ENCODE measurements around the gene CCDC12.
"Not testable (repeated sequence)": the region's sequence is repeated elsewhere in the genome, so short reads cannot be mapped to it uniquely, and the experiment has no call there.

The CCDC12 gene

DNA sequence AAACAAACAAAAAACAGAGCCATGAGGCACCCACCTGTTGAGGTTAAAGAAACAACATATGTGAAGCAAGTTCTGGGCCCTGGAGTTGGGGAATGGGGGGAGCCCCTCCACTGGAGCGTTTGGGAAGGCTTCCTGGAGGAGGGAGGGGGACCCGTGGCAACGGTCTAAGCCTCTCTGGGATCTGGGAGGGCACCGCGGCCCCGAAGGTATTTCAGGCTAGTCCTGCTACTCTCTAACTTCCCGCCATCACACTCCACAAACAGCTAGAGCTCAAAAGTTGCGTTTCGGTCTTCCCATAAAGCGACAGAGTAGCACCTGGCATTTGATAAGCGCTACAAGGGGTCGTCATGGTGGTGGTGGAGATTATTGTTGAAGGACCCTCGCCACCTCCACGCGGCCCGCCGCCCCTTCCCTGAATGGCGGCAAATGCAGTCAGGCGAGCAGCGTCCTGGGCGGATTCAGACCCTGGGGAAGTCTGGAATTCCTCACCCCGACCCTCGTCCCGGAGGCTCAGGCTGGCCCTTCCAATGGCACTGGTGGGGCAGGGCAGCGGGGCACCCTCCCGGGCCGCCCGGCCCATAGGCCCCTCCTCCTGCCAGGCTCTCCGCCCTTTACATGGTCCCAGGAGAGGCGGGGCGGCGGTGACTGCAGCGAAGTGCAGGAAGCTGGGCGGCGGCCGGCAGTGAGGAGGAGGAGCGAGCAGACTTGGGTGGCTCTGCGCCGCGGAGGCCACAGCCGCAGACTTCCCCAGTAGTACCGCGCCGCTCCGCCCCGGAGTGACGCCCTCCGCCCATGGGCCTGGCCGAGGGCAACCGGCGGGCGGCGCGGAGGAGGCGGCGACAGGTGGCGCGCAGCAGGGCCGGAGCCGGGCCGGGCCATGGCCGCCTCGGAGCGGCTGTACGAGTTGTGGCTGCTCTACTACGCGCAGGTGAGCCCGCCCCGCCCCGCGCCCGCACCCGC is 2.7 kb upstream of the CCDC12 start, which contains the start of gene NBEAL2:
TSS of gene NBEAL2 (plus strand) at position 682 of the 960 bp plus-strand sequence. CDS start at position 878, 196 bp downstream.
- DNase-seq, result peak; percentile 91

- no peak for DNase-seq
These were observed 1.8 kb upstream of the CCDC12 start for GRCh38 chr3:46978381-46978780.

DNA sequence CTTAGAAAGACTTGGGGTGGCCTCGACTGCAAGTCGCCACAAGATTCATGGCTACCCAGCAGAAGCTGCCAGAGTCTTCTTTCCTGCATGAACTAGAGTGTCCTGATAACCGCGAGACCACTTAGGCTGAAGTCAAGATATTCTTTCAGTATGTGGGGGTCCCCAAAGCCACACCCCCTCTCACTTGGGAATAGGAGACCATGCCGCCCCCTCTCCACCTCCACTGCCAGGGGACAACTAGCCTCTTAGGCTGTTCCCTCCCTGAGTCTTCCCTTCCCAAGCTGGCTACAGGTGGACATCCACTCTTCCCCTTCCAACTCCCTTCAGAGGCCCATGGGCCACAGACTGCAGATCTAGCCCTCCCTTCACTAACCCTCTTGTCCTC is 1.3 kb upstream of the CCDC12 start:
- no peak for DNase-seq

DNA sequence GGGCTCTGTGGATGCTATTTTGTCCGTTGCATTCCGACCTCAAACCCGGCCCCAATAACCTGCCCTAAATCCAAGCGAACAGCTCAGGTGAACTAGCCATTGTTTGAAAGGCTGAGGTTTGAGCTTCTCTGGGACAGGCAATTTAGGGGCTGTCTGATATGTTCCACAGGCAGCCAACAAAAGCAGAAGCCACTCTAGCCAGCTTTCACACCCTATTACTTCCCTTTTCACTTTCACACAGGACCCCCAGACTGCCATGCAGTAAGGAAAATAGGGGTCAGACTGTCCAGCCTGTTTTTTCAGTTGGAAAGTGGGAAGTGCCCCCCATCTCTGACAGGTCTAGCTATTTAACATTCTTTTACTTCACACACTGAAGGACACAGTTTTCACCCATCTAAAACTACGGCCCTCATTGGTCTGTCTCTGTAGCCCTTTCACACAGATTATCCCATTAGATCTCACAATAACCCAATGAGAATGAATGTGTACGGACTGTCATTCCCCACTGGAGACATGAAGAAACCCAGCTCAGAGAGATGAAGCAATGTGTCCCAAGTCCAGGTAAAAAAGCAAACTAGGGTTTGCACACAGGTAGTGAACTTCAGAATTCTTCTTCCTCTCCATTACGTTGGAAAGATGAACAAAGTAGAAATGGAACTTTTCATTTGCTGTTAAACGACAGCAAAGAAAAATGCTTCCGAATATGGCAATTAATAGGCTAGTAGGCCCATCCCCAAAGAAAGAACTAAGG is 1.9 kb downstream of the CCDC12 start:
- no peak for DNase-seq

GRCh38 chr3:46972396-46972795 is 4.1 kb downstream of the CCDC12 start:
- DNase-seq, result no peak

DNA sequence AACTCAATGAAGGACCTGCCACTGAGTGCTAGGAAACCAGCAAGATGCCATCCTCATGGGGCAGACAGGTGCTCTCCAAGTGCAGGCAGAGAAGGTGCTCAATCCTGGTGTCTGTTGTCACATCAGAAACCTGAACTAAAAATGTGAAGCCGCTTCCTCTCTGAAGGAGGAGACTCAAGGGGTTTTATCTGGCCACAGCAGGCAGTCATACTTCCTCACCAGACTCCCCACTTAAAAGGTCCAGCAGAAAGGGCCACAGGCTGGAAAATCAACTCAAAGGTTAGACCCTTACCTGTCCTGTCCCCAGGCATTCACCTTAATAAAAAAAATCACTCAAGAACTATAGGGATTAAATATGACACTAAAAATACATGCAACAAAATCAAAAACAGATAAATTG is 4.8 kb downstream of the CCDC12 start:
- no peak for DNase-seq

GRCh38 chr3:46971151-46971550 is 5.4 kb downstream of the CCDC12 start:
- no peak for DNase-seq

- no peak for DNase-seq
These were observed 6.0 kb downstream of the CCDC12 start for GRCh38 chr3:46970391-46971091.

DNA sequence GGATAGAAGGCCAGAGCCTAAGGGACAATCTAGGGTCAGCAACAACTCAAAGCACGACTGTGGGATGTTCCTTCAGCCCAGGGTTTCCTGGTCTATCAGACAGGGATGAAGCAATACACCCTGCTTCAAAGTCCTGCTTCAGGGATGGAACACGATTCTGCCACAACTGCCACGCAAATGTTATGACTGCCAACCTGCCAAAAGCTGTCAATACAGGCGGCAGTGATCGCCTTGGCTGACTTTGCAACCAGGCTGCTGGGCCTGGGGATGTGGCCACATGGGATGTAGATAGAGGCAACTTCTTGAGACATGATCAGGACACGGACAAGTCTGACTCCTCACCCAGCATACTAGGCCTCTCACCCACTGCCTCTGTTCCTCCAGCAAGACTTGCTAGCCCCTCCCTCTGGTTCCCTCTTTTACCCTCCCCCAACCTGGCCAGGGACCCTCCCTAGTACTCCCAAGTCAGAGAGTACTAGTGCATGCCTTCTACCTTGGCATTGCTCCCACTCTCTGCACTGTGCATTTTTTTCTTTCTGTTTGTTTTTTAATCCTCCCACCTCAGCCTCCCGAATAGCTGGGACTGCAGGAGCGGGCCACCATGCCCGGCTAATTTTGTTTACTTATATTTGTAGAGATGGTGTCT is 7.6 kb downstream of the CCDC12 start:
- DNase-seq, result no peak

- DNase-seq, result no peak
These were observed 9.7 kb downstream of the CCDC12 start for GRCh38 chr3:46966811-46967210.

DNA sequence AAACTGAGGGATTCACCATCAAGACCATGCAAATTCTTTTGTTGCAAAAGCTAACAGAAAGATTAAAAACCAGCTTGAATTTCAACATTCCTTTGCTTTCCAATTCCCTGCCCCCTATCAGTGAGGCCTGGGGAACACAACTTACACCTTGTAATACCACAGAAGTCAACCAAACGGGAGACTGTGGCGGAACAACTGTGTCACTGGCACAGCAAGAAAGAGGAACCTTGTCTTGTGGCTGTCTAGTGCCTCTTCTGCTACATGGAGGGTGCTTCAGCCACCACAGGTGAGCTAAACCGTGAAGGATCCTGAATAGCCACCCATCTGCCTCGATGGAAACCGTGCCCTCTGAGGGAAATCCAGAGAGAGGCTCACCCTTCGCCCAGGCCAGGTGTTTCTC is 11.4 kb downstream of the CCDC12 start:
- DNase-seq, result no peak

GRCh38 chr3:46964038-46964590 is 12.4 kb downstream of the CCDC12 start:
- not testable (repeated sequence) for DNase-seq

- DNase-seq, result no peak
These were observed 13.6 kb downstream of the CCDC12 start for GRCh38 chr3:46962990-46963389.

DNA sequence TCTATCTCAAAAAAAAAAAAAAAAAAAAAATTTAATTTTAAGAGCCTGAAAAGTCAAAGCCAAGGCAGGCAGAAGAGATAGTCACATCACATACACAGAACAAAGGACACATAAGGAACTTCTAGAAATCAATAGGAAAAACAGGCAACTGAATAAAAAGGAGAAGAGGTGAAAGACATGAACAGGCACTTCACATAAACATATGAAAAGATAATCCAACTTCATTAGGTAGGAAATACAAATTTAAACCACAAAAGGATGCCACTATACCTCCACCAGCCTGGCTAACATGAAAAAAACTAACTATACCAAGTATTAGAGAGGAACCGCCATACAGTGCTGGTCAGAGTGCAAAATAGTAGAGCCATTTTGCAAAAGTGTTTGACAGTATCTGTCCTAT is 14.1 kb downstream of the CCDC12 start:
- no peak for DNase-seq

DNA sequence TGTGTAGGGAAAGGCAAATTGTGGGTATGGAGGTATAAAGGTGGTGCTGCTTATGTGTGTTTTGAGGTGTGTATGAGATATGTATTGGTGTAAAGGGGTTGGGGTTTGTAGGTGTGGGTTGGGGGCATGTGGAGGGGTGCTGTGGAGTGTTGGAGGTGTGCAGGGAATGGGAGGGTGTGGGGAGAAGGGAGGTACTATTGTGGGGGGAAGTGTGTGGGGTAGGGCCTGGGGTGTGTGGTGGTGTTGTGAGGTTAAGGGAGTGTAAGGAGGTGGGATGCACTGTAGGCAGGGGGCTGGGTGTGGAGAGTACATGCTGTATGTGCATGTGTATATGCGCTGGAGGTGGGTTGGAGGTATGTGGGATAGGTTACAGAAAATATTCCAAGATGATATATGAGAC is 15.7 kb downstream of the CCDC12 start:
- DNase-seq, result no peak

DNA sequence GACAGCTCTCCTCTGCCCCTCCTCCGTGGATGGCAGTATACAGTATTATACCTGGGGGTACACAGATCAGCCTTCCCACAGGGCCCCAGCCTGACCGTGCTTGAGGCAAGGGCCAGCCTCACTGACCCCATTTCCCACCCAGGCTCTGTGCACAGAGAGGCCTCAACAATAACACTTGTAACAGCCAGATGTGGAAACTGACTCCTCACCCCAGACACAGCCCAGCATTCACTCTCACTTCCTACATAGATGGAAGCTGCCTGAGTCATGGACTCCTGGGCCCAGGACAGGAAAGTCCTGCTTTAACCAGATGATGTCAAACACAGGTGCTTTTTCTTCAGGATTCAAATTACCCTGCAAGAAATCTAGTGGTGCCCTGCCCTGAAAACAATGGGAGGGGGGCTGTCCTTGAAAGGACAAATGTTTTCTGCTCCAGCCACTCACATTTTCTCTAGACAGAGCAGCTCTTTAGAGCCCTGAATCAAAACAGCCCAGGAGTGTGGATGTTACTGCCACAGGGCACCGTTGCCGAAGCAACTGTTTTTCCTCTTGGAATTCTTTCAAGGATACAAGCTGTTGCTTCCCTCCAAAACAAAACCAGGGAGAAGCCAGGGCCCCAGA is 16.4 kb downstream of the CCDC12 start:
- no peak for DNase-seq

DNA sequence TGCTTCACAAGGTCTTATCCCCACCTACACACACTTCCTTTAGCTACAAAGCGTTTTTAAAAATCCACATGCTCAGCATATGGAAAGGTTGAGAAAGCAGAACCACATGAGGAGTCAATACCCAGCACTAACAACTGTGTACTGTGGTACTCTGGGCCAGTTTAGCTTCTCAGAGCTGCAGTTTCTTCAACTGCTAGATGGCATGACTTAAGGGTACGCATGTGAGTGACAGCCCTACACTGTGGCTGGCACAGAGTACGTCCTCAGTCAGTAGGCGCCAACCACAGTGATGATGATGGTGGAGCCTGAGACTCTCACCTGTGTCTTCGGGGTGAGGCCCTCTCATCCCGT is 17.4 kb downstream of the CCDC12 start:
- no peak for DNase-seq

GRCh38 chr3:46958467-46959160 is 17.9 kb downstream of the CCDC12 start:
- no peak for DNase-seq

GRCh38 chr3:46957092-46957820 is 19.3 kb downstream of the CCDC12 start:
- no peak for DNase-seq

DNA sequence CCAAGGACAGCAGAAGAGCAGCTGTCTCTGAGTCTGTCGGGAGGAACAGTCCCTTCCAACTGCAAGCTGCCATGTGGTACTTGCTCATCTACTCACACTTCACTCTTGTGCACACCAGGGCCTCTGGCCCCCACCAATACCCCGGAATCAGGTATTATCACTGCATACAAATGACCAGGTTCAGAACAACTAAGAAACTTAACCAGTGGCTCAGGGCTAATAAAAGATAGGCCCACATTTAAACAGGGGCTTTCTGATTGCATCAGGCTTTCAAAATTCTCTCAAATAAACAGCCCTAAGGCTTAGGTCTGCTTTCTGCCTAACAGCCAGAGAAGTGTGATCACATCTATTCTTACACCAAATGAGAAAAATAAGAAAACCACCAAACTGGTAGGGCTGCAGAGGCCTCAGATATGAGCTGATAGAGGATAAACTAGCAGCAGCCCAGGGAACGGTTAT is 20.7 kb downstream of the CCDC12 start:
- DNase-seq, result no peak

DNA sequence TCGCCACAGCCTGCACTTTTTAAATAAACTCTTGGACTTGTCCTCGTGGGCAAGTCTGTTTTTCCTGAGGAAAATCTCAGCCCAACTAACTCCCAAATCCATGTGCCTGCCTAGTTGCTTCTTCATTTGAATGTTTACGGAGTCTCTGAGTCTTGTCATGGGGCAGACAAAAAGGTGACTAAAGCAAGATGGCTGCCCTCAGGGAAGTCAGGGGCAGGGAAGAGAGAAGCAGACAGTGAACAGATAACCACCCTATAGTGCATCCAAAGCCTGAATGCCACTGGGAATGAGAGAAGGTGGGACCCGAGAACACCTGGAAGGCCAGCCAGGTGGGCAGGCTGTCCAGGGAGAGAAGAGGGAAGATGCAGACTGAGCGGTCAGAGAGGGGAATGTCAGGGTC is 21.4 kb downstream of the CCDC12 start:
- DNase-seq, result no peak

Data from NCI-H526 treated with DMSO at 0.1 percent for 48 hours (cell line).